Heart left ventricle (tissue), 13 donors: ENCODE data around the gene CAPN9.

Experiments used
- CTCF ChIP-seq, 12 donors: fragments of 200-600 bp; sonication (generic) in 4 of 12; IDR thresholded peaks; one replicate each; pipeline versions ENCODE4 v1.5.0 to v1.8.0; 2018 to 2022; ENCODE audit warnings: antibody characterized with exemption in 12 of 12, mild to moderate bottlenecking in 5 of 12
- POLR2A ChIP-seq, 2 donors: fragments of 450-650 bp; IDR thresholded peaks; one replicate each; pipeline ENCODE4 v1.6.1; 2017; ENCODE audit warnings: antibody characterized with exemption in 2 of 2, mild to moderate bottlenecking in 2 of 2, moderate library complexity in 2 of 2
- donor health status: ischemic (EF 13 %, LVEDD 7.1; RV severe dilation, severe dysfunction).
- donor health status: DM: no; HTN: yes; CAD: no.
- donor health status: DM: no; HTN: no; CAD: no.
- donor health status: ischemic (EF 25% LVEDD 6.9; RV normal size, moderate dysfunction).
- donor health status: ischemic (EF 25% LVEDD 5.7; RV mildly dilated, moderate dysfunction).
- donor health status: ischemic (EF 35%, LVEDD 5.7; RV mildly dilated, moderate dysfunction).
- donor health status: nonischemic (EF 11% LVEDD 7.7; RV severe dilation, severe dysfunction).
- donor health status: DM: yes; HTN: yes; CAD: no.
- donor health status: PGD.
- donor health status: ischemic (EF 29% LVEDD 5.4; RV normal size, mild dysfunction).
- donor health status: nonischemic (EF 23%, LVEDD 6.1; RV moderate dilation, normal function).

- TF ChIP-seq CTCF (IDR thresholded peaks at IDR 0.05) (no peak), POLR2A (IDR thresholded peaks at IDR 0.05) (no peak)
These were observed 11.7 kb upstream of the CAPN9 start for GRCh38 chr1:230735447-230735846.
